ENCODE measurements around the gene CDH13. TPM values are rescaled to one million over a fixed set of nuclear protein-coding genes. Genes with fewer than 3 reads are reported as not detected.

The CDH13 gene
- total and polyA plus RNA-seq, 2 experiments from 2014 or later: 1.6 to 4.4 TPM

DNA sequence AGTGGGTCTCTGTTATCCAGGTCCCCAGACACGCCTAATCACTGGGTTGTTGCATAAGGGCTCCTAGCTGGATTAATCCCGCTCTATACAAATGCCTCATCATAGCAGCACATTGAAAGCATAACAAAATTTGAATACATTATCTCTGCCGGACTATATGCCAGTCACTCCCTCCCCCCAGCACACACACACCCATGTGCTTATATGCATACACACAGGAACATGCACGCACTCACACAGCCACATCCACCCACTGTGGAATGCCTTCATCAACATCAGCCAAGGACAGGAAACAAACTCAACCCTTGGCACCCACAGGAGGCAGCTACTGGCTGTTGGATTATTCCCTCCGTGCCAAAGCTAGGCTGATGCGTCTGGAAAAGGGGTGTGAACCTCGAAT is 3.5 kb upstream of the CDH13 start:
- Mint-ChIP-seq H3K27me3 (ENCODE audit: insufficient read depth, low read depth, poor library complexity) (peaks cover 29% of the 10 kb centered on the region), H3K4me1 (peaks cover 3% of the 10 kb centered on the region; the same call in 2 of the 3 replicates), H3K4me3 (no peak overlapping the region), H3K27ac (no peak overlapping the region), H3K9me3 (no peaks in the 10 kb centered on the region), H3K36me3 (ENCODE audit: low read depth) (no peaks in the 10 kb centered on the region; the same call in 2 of the 3 replicates)
- Histone ChIP-seq H3K79me2 (replicated peaks; ENCODE audit: insufficient read depth) (no peaks in the 10 kb centered on the region), H4K20me1 (replicated peaks; ENCODE audit: insufficient read depth) (no peaks in the 10 kb centered on the region), H3K4me3 (no peak overlapping the region), H3K27ac (ENCODE audit: low read depth) (no peak overlapping the region), H2AFZ (no peak overlapping the region), H3F3A (replicated peaks; ENCODE audit: low read depth) (no peaks in the 10 kb centered on the region), H3K36me3 (ENCODE audit: insufficient read depth) (no peaks in the 10 kb centered on the region), H3K4me1 (ENCODE audit: insufficient read depth) (peaks cover 5% of the 10 kb centered on the region), H3K27me3 (ENCODE audit: insufficient read depth) (peaks cover 41% of the 10 kb centered on the region), H3K9me2 (ENCODE audit: insufficient read depth) (no peaks in the 10 kb centered on the region), H3K4me2 (no peak overlapping the region)
- no peak for TF ChIP-seq JUNB (IDR thresholded peaks at IDR 0.05; ENCODE audit: unreplicated experiment)
- TF ChIP-seq EZH2 (IDR thresholded peaks at IDR 0.05; ENCODE audit: low read depth, unreplicated experiment): no peak
- TF ChIP-seq STAT1 (IDR thresholded peaks at IDR 0.05; ENCODE audit: unreplicated experiment): no peak
- TF ChIP-seq EZH2phosphoT487 (IDR thresholded peaks at IDR 0.05; ENCODE audit: unreplicated experiment): no peak
- TF ChIP-seq, protein P1, sequence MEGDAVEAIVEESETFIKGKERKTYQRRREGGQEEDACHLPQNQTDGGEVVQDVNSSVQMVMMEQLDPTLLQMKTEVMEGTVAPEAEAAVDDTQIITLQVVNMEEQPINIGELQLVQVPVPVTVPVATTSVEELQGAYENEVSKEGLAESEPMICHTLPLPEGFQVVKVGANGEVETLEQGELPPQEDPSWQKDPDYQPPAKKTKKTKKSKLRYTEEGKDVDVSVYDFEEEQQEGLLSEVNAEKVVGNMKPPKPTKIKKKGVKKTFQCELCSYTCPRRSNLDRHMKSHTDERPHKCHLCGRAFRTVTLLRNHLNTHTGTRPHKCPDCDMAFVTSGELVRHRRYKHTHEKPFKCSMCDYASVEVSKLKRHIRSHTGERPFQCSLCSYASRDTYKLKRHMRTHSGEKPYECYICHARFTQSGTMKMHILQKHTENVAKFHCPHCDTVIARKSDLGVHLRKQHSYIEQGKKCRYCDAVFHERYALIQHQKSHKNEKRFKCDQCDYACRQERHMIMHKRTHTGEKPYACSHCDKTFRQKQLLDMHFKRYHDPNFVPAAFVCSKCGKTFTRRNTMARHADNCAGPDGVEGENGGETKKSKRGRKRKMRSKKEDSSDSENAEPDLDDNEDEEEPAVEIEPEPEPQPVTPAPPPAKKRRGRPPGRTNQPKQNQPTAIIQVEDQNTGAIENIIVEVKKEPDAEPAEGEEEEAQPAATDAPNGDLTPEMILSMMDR (conservative IDR thresholded peaks at IDR 0.05; ENCODE audit: low read depth in 2 of 2): no peak
- TF ChIP-seq, protein P2, sequence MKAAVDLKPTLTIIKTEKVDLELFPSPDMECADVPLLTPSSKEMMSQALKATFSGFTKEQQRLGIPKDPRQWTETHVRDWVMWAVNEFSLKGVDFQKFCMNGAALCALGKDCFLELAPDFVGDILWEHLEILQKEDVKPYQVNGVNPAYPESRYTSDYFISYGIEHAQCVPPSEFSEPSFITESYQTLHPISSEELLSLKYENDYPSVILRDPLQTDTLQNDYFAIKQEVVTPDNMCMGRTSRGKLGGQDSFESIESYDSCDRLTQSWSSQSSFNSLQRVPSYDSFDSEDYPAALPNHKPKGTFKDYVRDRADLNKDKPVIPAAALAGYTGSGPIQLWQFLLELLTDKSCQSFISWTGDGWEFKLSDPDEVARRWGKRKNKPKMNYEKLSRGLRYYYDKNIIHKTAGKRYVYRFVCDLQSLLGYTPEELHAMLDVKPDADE (IDR thresholded peaks at IDR 0.05): no peak
- TF ChIP-seq, protein P3, sequence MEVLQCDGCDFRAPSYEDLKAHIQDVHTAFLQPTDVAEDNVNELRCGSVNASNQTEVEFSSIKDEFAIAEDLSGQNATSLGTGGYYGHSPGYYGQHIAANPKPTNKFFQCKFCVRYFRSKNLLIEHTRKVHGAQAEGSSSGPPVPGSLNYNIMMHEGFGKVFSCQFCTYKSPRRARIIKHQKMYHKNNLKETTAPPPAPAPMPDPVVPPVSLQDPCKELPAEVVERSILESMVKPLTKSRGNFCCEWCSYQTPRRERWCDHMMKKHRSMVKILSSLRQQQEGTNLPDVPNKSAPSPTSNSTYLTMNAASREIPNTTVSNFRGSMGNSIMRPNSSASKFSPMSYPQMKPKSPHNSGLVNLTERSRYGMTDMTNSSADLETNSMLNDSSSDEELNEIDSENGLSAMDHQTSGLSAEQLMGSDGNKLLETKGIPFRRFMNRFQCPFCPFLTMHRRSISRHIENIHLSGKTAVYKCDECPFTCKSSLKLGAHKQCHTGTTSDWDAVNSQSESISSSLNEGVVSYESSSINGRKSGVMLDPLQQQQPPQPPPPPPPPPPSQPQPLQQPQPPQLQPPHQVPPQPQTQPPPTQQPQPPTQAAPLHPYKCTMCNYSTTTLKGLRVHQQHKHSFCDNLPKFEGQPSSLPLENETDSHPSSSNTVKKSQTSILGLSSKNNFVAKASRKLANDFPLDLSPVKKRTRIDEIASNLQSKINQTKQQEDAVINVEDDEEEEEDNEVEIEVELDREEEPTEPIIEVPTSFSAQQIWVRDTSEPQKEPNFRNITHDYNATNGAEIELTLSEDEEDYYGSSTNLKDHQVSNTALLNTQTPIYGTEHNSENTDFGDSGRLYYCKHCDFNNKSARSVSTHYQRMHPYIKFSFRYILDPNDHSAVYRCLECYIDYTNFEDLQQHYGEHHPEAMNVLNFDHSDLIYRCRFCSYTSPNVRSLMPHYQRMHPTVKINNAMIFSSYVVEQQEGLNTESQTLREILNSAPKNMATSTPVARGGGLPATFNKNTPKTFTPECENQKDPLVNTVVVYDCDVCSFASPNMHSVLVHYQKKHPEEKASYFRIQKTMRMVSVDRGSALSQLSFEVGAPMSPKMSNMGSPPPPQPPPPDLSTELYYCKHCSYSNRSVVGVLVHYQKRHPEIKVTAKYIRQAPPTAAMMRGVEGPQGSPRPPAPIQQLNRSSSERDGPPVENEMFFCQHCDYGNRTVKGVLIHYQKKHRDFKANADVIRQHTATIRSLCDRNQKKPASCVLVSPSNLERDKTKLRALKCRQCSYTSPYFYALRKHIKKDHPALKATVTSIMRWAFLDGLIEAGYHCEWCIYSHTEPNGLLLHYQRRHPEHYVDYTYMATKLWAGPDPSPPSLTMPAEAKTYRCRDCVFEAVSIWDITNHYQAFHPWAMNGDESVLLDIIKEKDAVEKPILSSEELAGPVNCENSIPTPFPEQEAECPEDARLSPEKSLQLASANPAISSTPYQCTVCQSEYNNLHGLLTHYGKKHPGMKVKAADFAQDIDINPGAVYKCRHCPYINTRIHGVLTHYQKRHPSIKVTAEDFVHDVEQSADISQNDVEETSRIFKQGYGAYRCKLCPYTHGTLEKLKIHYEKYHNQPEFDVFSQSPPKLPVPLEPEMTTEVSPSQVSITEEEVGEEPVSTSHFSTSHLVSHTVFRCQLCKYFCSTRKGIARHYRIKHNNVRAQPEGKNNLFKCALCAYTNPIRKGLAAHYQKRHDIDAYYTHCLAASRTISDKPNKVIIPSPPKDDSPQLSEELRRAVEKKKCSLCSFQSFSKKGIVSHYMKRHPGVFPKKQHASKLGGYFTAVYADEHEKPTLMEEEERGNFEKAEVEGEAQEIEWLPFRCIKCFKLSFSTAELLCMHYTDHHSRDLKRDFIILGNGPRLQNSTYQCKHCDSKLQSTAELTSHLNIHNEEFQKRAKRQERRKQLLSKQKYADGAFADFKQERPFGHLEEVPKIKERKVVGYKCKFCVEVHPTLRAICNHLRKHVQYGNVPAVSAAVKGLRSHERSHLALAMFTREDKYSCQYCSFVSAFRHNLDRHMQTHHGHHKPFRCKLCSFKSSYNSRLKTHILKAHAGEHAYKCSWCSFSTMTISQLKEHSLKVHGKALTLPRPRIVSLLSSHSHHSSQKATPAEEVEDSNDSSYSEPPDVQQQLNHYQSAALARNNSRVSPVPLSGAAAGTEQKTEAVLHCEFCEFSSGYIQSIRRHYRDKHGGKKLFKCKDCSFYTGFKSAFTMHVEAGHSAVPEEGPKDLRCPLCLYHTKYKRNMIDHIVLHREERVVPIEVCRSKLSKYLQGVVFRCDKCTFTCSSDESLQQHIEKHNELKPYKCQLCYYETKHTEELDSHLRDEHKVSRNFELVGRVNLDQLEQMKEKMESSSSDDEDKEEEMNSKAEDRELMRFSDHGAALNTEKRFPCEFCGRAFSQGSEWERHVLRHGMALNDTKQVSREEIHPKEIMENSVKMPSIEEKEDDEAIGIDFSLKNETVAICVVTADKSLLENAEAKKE (CRISPR knock-in tag; IDR thresholded peaks at IDR 0.05): no peak
- TF ChIP-seq NANOG (IDR thresholded peaks at IDR 0.05; ENCODE audit: borderline replicate concordance): no peak
- no peak for TF ChIP-seq ZNF331 (CRISPR knock-in tag; IDR thresholded peaks at IDR 0.05; ENCODE audit: low read depth)
- TF ChIP-seq CREB1 (CRISPR knock-in tag; IDR thresholded peaks at IDR 0.05; ENCODE audit: low read depth): no peak
- no peak for TF ChIP-seq POLR2AphosphoS5 (IDR thresholded peaks at IDR 0.05; ENCODE audit: low read depth)
- TF ChIP-seq, protein P4, sequence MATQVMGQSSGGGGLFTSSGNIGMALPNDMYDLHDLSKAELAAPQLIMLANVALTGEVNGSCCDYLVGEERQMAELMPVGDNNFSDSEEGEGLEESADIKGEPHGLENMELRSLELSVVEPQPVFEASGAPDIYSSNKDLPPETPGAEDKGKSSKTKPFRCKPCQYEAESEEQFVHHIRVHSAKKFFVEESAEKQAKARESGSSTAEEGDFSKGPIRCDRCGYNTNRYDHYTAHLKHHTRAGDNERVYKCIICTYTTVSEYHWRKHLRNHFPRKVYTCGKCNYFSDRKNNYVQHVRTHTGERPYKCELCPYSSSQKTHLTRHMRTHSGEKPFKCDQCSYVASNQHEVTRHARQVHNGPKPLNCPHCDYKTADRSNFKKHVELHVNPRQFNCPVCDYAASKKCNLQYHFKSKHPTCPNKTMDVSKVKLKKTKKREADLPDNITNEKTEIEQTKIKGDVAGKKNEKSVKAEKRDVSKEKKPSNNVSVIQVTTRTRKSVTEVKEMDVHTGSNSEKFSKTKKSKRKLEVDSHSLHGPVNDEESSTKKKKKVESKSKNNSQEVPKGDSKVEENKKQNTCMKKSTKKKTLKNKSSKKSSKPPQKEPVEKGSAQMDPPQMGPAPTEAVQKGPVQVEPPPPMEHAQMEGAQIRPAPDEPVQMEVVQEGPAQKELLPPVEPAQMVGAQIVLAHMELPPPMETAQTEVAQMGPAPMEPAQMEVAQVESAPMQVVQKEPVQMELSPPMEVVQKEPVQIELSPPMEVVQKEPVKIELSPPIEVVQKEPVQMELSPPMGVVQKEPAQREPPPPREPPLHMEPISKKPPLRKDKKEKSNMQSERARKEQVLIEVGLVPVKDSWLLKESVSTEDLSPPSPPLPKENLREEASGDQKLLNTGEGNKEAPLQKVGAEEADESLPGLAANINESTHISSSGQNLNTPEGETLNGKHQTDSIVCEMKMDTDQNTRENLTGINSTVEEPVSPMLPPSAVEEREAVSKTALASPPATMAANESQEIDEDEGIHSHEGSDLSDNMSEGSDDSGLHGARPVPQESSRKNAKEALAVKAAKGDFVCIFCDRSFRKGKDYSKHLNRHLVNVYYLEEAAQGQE (IDR thresholded peaks at IDR 0.05; ENCODE audit: unreplicated experiment): no peak
- TF ChIP-seq ZNF114 (CRISPR knock-in tag; IDR thresholded peaks at IDR 0.05): no peak
- no peak for ATAC-seq
- no peak for DNase-seq (ENCODE audit: low spot score)

Data from GM23338 (cell line).